CD4-positive, alpha-beta T cell (primary cell): Measurements from ENCODE around the gene CHD9NB. TPM values are rescaled to one million over a fixed set of nuclear protein-coding genes. Genes with fewer than 3 reads are reported as not detected.
"Not testable (repeated sequence)": the region's sequence is repeated elsewhere in the genome, so short reads cannot be mapped to it uniquely, and the experiment has no call there.

Experiments
- ATAC-seq: fragments of 200-7000 bp; cut with Tn5 transposase; one replicate; pipeline ENCODE4 v1.10.0; 2022; ENCODE audit warnings: mild to moderate bottlenecking; ENCODE audit not compliant: poor library complexity
- CTCF ChIA-PET: fragments of 350-600 bp; sonication (Branson Sonifier 250); formaldehyde crosslinking; loops from one replicate; lab custom pipeline; 2021; ENCODE audit warnings: antibody characterized with exemption, inconsistent platforms; lab: Charles Lee
- POLR2A ChIA-PET: fragments of 350-600 bp; sonication (Branson Sonifier 250); formaldehyde crosslinking; loops from one replicate; lab custom pipeline; 2021; ENCODE audit warnings: antibody characterized with exemption, inconsistent platforms; lab: Charles Lee
- DNase-seq, 14 experiments: peaks; one replicate each; pipeline ENCODE4 v3.0.0-alpha.2; 2013 to 2020; ENCODE audit warnings: mixed read lengths in 2 of 14
- H3K27ac ChIP-seq, 2 donors: one replicate each; pipeline versions ENCODE4 v1.5.1 to v1.7.0; 2013; ENCODE audit warnings: low read length in 2 of 2, low read depth in 1 of 2, mild to moderate bottlenecking in 1 of 2
- H3K27me3 ChIP-seq, 2 experiments: 1 replicate in 1 of 2; 2 replicates in 1 of 2; pipeline versions ENCODE4 v1.6.1 to v1.7.0; 2013; ENCODE audit warnings: low read length in 2 of 2, control low read depth in 1 of 2, mild to moderate bottlenecking in 1 of 2, moderate library complexity in 1 of 2; ENCODE audit not compliant: insufficient read depth in 2 of 2, control insufficient read depth in 1 of 2
- H3K36me3 ChIP-seq: one replicate; pipeline ENCODE4 v1.6.1; 2013; ENCODE audit warnings: low read length, control low read depth; ENCODE audit not compliant: insufficient read depth
- H3K4me1 ChIP-seq: one replicate; pipeline ENCODE4 v1.6.1; 2013; ENCODE audit warnings: low read length, control low read depth; ENCODE audit not compliant: insufficient read depth
- H3K4me3 ChIP-seq: one replicate; pipeline ENCODE4 v1.5.1; 2013; ENCODE audit warnings: mild to moderate bottlenecking, low read length, moderate library complexity
- H3K9me3 ChIP-seq, 2 experiments: 1 replicate in 1 of 2; 2 replicates in 1 of 2; pipeline versions ENCODE4 v1.6.1 to v1.7.0; 2013; ENCODE audit warnings: low read length in 2 of 2, mild to moderate bottlenecking in 2 of 2, control low read depth in 1 of 2, moderate library complexity in 1 of 2; ENCODE audit not compliant: control insufficient read depth in 1 of 2, insufficient read depth in 1 of 2
- H3K27ac Mint-ChIP-seq: one replicate; pipeline ENCODE4 v1.8.0; 2020; ENCODE audit warnings: mixed read lengths
- H3K27me3 Mint-ChIP-seq: one replicate; pipeline ENCODE4 v1.8.0; 2021; ENCODE audit warnings: mixed read lengths
- H3K36me3 Mint-ChIP-seq: one replicate; pipeline ENCODE4 v1.8.0; 2021; ENCODE audit warnings: low read depth, mixed read lengths
- H3K4me1 Mint-ChIP-seq: one replicate; pipeline ENCODE4 v1.8.0; 2021; ENCODE audit warnings: low read depth, mixed read lengths
- H3K4me3 Mint-ChIP-seq: one replicate; pipeline ENCODE4 v1.8.0; 2020; ENCODE audit warnings: mild to moderate bottlenecking, mixed read lengths
- H3K9me3 Mint-ChIP-seq: one replicate; pipeline ENCODE4 v1.8.0; 2020; ENCODE audit warnings: mixed read lengths
- CTCF ChIP-seq: fragments of 200-600 bp; IDR thresholded peaks from one replicate; pipeline ENCODE4 v1.8.0; 2022; ENCODE audit warnings: antibody characterized with exemption, mild to moderate bottlenecking
- intact Hi-C, 2 experiments: fragments of 100-400 bp; cut with DNase I in 1 of 2; cut with micrococcal nuclease in 1 of 2; formaldehyde crosslinking; loops; one replicate each; pipeline versions ENCODE4 v1.15.1 to v1.9.0; 2023 to 2025; cut with DNase I, micrococcal nuclease
- total RNA-seq, 174 experiments: library from RNA in 2 of 174; stranded (reverse) in 2 of 174; gene quantifications; one replicate each; pipeline ENCODE4 v1.2.3 and lab custom pipeline; 2021 to 2026

Gene CHD9NB
- total RNA-seq, 2 experiments from 2014 or later: not detected

- POLR2A ChIA-PET: interaction anchor here (0.7 kb wide), 1 partner anchor 112 kb away, joined by 3 read pairs; no protein-coding TSS in a partner anchor
- no peak overlapping the region for H3K27ac Mint-ChIP-seq
- Histone ChIP-seq H3K4me3 (no peak overlapping the region), H3K27ac (no peak overlapping the region), H3K4me1 (no peaks in the 10 kb centered on the region), H3K9me3 (no peaks in the 10 kb centered on the region), H3K36me3 (no peaks in the 10 kb centered on the region), H3K27me3 (no peaks in the 10 kb centered on the region)
- peaks cover 26% of the 10 kb centered on the region for H3K27me3 Mint-ChIP-seq
- no peaks in the 10 kb centered on the region for H3K36me3 Mint-ChIP-seq
- no peak for ATAC-seq
- CTCF ChIA-PET: no interaction called here
- intact Hi-C loops: no loop called here
- H3K9me3 Mint-ChIP-seq: no peaks in the 10 kb centered on the region
- no peak overlapping the region for H3K4me3 Mint-ChIP-seq
- TF ChIP-seq CTCF: no peak
- no peaks in the 10 kb centered on the region for H3K4me1 Mint-ChIP-seq
- DNase-seq: no peak
Measured at GRCh38 chr16:53042235-53042701, 10.4 kb downstream of the CHD9NB start.

- Mint-ChIP-seq H3K4me3 (no peak overlapping the region), H3K27me3 (peaks cover 23% of the 10 kb centered on the region), H3K4me1 (no peaks in the 10 kb centered on the region), H3K9me3 (no peaks in the 10 kb centered on the region), H3K27ac (no peak overlapping the region), H3K36me3 (no peaks in the 10 kb centered on the region)
- Histone ChIP-seq H3K4me1 (no peaks in the 10 kb centered on the region), H3K27me3 (no peaks in the 10 kb centered on the region), H3K36me3 (no peaks in the 10 kb centered on the region), H3K27ac (no peak overlapping the region), H3K9me3 (no peaks in the 10 kb centered on the region), H3K4me3 (no peak overlapping the region)
- no peak for TF ChIP-seq CTCF
- no peak for DNase-seq
- no peak for ATAC-seq
- POLR2A ChIA-PET: interaction anchor here (0.7 kb wide), 1 partner anchor 112 kb away, joined by 3 read pairs; no protein-coding TSS in a partner anchor
- CTCF ChIA-PET: no interaction called here
- intact Hi-C loops: no loop called here
Measured at GRCh38 chr16:53041320-53042051, 11.2 kb downstream of the CHD9NB start.

GRCh38 chr16:53040788-53041187, 11.9 kb downstream of the CHD9NB start:
- H3K4me1 ChIP-seq: no peaks in the 10 kb centered on the region
- ChIA-PET CTCF (no interaction called here), POLR2A (no interaction called here)
- H3K9me3 Mint-ChIP-seq: no peaks in the 10 kb centered on the region
- no peaks in the 10 kb centered on the region for H3K27me3 ChIP-seq
- H3K36me3 Mint-ChIP-seq: no peaks in the 10 kb centered on the region
- H3K4me3 ChIP-seq: no peak overlapping the region
- intact Hi-C loops: no loop called here
- peaks cover 28% of the 10 kb centered on the region for H3K27me3 Mint-ChIP-seq
- TF ChIP-seq CTCF: no peak
- ATAC-seq (no peak), DNase-seq (no peak)
- no peak overlapping the region for H3K4me3 Mint-ChIP-seq
- no peak overlapping the region for H3K27ac Mint-ChIP-seq
- H3K9me3 ChIP-seq: no peaks in the 10 kb centered on the region
- no peaks in the 10 kb centered on the region for H3K4me1 Mint-ChIP-seq
- H3K27ac ChIP-seq: no peak overlapping the region
- H3K36me3 ChIP-seq: no peaks in the 10 kb centered on the region

GRCh38 chr16:53036711-53037110, 16.0 kb downstream of the CHD9NB start:
- ATAC-seq, H3K4me1 ChIP-seq, H3K27me3 ChIP-seq, intact Hi-C loops, POLR2A ChIA-PET, H3K27ac ChIP-seq, H3K9me3 Mint-ChIP-seq, H3K36me3 ChIP-seq, H3K9me3 ChIP-seq, H3K4me3 ChIP-seq, H3K4me1 Mint-ChIP-seq, H3K4me3 Mint-ChIP-seq, H3K36me3 Mint-ChIP-seq, DNase-seq, H3K27ac Mint-ChIP-seq: not testable (repeated sequence)
- H3K27me3 Mint-ChIP-seq: peaks cover 30% of the 10 kb centered on the region
- CTCF ChIA-PET: interaction anchor here (1.4 kb wide), 1 partner anchor 18 kb away, joined by 3 read pairs; the partner anchor contains the start of gene CHD9
